HEK293T (cell line): ENCODE results near the gene HNRNPLL.

Experiments
- CTCF ChIA-PET: fragments of 350-600 bp; formaldehyde crosslinking; extraction: SDS; loops from one replicate; lab custom pipeline; 2021; ENCODE audit warnings: antibody characterized with exemption, inconsistent platforms; lab: Yijun Ruan, JAX
- POLR2A ChIA-PET: fragments of 350-600 bp; formaldehyde crosslinking; extraction: SDS; loops from one replicate; lab custom pipeline; 2020; ENCODE audit warnings: antibody characterized with exemption, inconsistent platforms; lab: Yijun Ruan, JAX
- DNase-seq: peaks from one replicate; pipeline ENCODE4 v3.0.0; 2012; ENCODE audit warnings: mixed read lengths; ENCODE audit errors: extremely low spot score
- ARNT ChIP-seq: fragments of 450-650 bp; IDR thresholded peaks from 2 replicates; pipeline ENCODE4 v1.6.1; 2017; ENCODE audit warnings: mild to moderate bottlenecking
- BHLHE40 ChIP-seq: fragments of 450-650 bp; IDR thresholded peaks from 2 replicates; pipeline ENCODE4 v1.6.1; 2016; ENCODE audit warnings: mild to moderate bottlenecking, moderate library complexity, borderline replicate concordance
- CTBP1 ChIP-seq: fragments of 450-650 bp; IDR thresholded peaks from 2 replicates; pipeline ENCODE4 v1.6.1; 2016; ENCODE audit warnings: borderline replicate concordance
- ELF4 ChIP-seq: fragments of 450-650 bp; IDR thresholded peaks from 2 replicates; pipeline ENCODE4 v1.6.1; 2017; ENCODE audit warnings: antibody characterized with exemption
- FOXA1 ChIP-seq: fragments of 450-650 bp; IDR thresholded peaks from 2 replicates; pipeline ENCODE4 v1.6.1; 2016; ENCODE audit warnings: mild to moderate bottlenecking
- FOXK2 ChIP-seq: fragments of 450-650 bp; IDR thresholded peaks from 2 replicates; pipeline ENCODE4 v1.6.1; 2016; ENCODE audit warnings: mild to moderate bottlenecking
- FOXM1 ChIP-seq: fragments of 450-650 bp; IDR thresholded peaks from 2 replicates; pipeline ENCODE4 v1.6.1; 2017; ENCODE audit warnings: mild to moderate bottlenecking, borderline replicate concordance
- HDGF ChIP-seq: fragments of 450-650 bp; IDR thresholded peaks from 2 replicates; pipeline ENCODE4 v1.6.1; 2017; ENCODE audit warnings: antibody characterized with exemption, borderline replicate concordance
- L3MBTL2 ChIP-seq: fragments of 450-650 bp; conservative IDR thresholded peaks from 2 replicates; pipeline ENCODE4 v1.6.1; 2016; ENCODE audit warnings: mild to moderate bottlenecking
- LEF1 ChIP-seq: fragments of 450-650 bp; IDR thresholded peaks from 2 replicates; pipeline ENCODE4 v1.6.1; 2017; ENCODE audit warnings: mild to moderate bottlenecking, borderline replicate concordance
- NFRKB ChIP-seq: fragments of 450-650 bp; IDR thresholded peaks from 2 replicates; pipeline ENCODE4 v1.6.1; 2016; ENCODE audit warnings: mild to moderate bottlenecking, moderate library complexity
- SP1 ChIP-seq: fragments of 450-650 bp; IDR thresholded peaks from 2 replicates; pipeline ENCODE4 v1.6.1; 2017
- SUZ12 ChIP-seq: fragments of 450-650 bp; IDR thresholded peaks from 2 replicates; pipeline ENCODE4 v1.6.1; 2016; ENCODE audit warnings: mild to moderate bottlenecking
- TARDBP ChIP-seq: fragments of 450-650 bp; IDR thresholded peaks from 2 replicates; pipeline ENCODE4 v1.6.1; 2016
- ZNF384 ChIP-seq: fragments of 450-650 bp; IDR thresholded peaks from 2 replicates; pipeline ENCODE4 v1.6.1; 2016
- TF ChIP-seq, protein P1 (sequence below): fragments of 450-650 bp; IDR thresholded peaks from 2 replicates; pipeline ENCODE4 v1.6.1; 2016

HNRNPLL gene

DNA sequence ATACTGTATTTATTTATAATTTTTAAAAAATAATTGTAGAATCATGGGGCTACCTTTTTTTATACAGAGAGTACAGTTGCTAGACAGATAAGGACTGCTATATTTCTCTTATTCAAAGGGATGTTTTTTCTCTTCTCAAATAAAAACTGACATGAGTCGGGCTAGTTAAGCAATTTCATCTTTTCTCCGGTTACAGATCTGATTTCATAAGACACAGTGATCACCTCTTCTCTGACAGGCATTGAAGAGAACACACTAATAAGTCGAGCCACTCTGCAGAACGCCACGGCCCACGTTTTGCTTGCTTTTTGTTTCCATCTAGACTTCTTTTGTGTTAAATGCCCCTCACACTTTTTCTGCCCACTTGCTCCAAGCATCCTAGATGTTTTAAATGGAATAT is 85.4 kb downstream of the HNRNPLL start:
- DNase-seq = no peak
- CTCF ChIA-PET = no interaction called here
- POLR2A ChIA-PET = no interaction called here
- TF ChIP-seq HDGF (no peak), ARNT (no peak), BHLHE40 (no peak), FOXA1 (no peak), SUZ12 (no peak), L3MBTL2 (no peak), SP1 (no peak), LEF1 (no peak)
- TF ChIP-seq, protein P1, sequence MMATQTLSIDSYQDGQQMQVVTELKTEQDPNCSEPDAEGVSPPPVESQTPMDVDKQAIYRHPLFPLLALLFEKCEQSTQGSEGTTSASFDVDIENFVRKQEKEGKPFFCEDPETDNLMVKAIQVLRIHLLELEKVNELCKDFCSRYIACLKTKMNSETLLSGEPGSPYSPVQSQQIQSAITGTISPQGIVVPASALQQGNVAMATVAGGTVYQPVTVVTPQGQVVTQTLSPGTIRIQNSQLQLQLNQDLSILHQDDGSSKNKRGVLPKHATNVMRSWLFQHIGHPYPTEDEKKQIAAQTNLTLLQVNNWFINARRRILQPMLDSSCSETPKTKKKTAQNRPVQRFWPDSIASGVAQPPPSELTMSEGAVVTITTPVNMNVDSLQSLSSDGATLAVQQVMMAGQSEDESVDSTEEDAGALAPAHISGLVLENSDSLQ = no peak

DNA sequence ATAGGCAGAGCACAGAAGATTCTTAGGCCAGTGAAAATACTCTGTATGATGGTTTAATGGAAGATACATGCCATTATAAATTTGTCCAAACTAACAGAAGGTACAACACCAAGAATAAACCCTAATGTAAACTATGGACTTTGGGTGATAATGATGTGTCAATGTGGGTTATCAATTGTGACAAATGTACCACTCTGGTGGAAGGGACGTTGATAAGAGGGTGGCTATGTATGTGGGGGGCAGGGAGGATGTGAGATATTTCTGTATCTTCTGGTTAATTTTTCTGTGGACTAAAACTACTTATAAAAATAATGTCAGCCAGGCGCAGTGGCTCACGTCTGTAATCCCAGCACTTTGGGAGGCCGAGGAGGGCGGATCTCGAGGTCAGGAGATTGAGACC is 86.2 kb downstream of the HNRNPLL start:
- CTCF ChIA-PET = no interaction called here
- POLR2A ChIA-PET = interaction anchor here (0.7 kb wide), 1 partner anchor 18 kb away, joined by 3 read pairs; no protein-coding TSS in a partner anchor

DNA sequence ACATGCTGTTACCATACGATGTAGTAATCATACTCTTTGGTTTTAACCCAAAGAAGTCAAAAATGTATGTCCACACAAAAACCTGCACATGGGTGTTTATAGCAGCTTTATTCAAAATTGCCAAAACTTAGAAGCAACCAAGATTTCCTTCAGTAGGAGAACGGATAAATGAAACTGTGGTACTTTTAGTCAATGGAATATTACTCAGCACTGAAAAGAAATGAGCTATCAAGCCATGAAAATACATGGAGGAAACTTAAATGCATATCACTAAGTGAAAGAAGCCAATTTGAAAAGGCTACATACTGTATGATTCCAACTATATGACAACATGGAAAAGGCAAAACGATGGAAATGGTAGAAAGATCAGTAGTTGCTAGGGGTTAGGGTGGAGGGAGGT is 86.6 kb downstream of the HNRNPLL start:
- POLR2A ChIA-PET = interaction anchor here (0.7 kb wide), 1 partner anchor 18 kb away, joined by 3 read pairs; no protein-coding TSS in a partner anchor
- TF ChIP-seq SUZ12 (no peak), TARDBP (no peak), NFRKB (no peak), ARNT (no peak), ELF4 (no peak), L3MBTL2 (no peak), HDGF (no peak), BHLHE40 (no peak), FOXM1 (no peak), LEF1 (no peak), FOXA1 (no peak), SP1 (no peak), FOXK2 (no peak), CTBP1 (no peak), ZNF384 (no peak)
- TF ChIP-seq, protein P1 = no peak
- CTCF ChIA-PET = interaction anchor here (1.2 kb wide), 1 partner anchor 200 kb away, joined by 3 read pairs; no protein-coding TSS in a partner anchor
- DNase-seq = no peak

More for the DNA sequence above, 86.2 kb downstream of the HNRNPLL start:
- DNase-seq = no peak
- no peak for TF ChIP-seq TARDBP
- no peak for TF ChIP-seq SP1
- TF ChIP-seq SUZ12 = no peak
- TF ChIP-seq L3MBTL2 = no peak
- TF ChIP-seq ELF4 = no peak
- no peak for TF ChIP-seq NFRKB
- TF ChIP-seq FOXA1 = no peak
- TF ChIP-seq BHLHE40 = no peak
- TF ChIP-seq LEF1 = no peak
- no peak for TF ChIP-seq ZNF384
- TF ChIP-seq CTBP1 = no peak
- TF ChIP-seq HDGF = no peak
- TF ChIP-seq ARNT = no peak
- no peak for TF ChIP-seq FOXM1
- no peak for TF ChIP-seq FOXK2
- TF ChIP-seq, protein P1 = no peak

DNA sequence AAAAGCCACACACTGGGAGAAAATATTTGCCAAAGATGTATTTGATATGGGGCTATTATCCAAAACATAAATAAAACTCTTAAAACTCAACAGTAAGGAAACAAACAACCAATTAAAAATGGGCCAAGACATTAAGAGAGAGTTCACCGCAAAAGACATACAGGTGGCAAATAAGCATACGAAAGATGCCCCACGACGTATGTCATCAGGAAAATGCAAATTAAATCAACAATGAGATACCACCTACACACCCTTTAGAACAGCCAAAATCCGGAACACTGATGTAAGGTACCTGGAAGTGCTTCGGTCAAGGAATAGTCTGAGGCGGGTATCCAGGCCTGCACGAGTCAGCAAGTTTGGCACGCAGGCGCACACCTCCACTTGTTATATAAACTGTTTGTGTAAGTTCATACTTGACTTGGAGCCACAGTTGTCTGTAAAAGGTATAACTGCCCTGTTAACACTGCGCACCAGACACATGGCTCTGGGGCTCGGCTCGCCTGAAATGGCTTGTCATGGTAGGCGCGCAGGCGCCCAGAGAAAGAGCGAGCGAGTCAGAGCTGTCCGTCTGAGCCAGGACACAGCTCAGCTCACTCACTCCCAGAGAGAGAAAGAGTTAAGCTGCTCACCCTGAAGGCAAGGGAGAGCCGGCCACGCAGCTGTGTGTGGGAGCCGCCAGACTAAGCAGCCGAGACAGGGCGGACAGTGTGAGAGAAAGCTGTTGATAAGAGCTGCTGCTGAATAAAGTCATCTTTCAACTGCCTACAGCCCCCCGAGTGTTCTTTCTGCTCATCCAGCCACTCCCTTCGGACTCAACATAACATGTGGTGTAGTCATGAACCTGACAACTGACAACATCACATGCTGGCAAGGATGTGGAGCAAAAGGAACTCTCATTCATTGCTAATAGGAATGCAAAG is 87.3 kb downstream of the HNRNPLL start:
- CTCF ChIA-PET = interaction anchor here (1.2 kb wide), 1 partner anchor 199 kb away, joined by 3 read pairs; no protein-coding TSS in a partner anchor
- TF ChIP-seq TARDBP = no peak
- DNase-seq = no peak
- POLR2A ChIA-PET = no interaction called here

DNA sequence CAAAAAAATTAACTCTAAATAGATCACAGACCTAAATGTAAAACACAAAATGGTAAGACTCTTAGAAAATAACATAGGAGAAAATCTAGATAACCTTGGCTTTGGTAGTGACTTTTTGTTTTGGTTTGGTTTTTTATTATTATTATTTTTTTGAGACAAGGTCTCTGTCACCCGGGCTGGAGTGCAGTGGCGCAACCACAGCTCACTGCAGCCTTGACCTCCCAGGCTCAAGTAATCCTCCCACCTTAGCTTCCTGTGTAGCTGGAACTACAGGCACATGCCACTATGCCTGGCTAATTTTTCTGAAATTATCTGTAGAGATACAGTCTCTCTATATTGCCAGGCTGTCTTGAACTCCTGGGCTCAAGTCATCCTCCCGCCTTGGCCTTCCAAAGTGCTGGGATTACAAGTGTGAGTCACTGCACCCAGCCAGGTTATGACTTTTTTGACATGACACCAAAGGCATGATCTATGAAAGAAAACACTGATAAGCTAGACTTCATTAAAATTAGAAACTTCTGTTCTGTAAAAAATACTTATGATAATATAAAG is 88.0 kb downstream of the HNRNPLL start:
- ChIA-PET CTCF (interaction anchor here (1.2 kb wide), 1 partner anchor 198 kb away, joined by 3 read pairs; no protein-coding TSS in a partner anchor), POLR2A (interaction anchor here (1.1 kb wide), 1 partner anchor 86 kb away, joined by 5 read pairs; no protein-coding TSS in a partner anchor)
- no peak for DNase-seq
- no peak for TF ChIP-seq CTBP1
- TF ChIP-seq NFRKB = no peak
- no peak for TF ChIP-seq FOXA1
- no peak for TF ChIP-seq LEF1
- TF ChIP-seq L3MBTL2 = no peak
- TF ChIP-seq BHLHE40 = no peak
- TF ChIP-seq SUZ12 = no peak
- TF ChIP-seq SP1 = no peak
- no peak for TF ChIP-seq ZNF384
- TF ChIP-seq FOXM1 = no peak
- TF ChIP-seq, protein P1 = no peak
- no peak for TF ChIP-seq FOXK2
- no peak for TF ChIP-seq ARNT
- no peak for TF ChIP-seq ELF4
